Measurements from ENCODE around the gene FOLR1. TPM values are rescaled to one million over a fixed set of nuclear protein-coding genes. Genes with fewer than 3 reads are reported as not detected.
"Not testable (repeated sequence)": the region's sequence is repeated elsewhere in the genome, so short reads cannot be mapped to it uniquely, and the experiment has no call there.

The FOLR1 gene
- total RNA-seq, 2 experiments from 2014 or later: not detected

DNA sequence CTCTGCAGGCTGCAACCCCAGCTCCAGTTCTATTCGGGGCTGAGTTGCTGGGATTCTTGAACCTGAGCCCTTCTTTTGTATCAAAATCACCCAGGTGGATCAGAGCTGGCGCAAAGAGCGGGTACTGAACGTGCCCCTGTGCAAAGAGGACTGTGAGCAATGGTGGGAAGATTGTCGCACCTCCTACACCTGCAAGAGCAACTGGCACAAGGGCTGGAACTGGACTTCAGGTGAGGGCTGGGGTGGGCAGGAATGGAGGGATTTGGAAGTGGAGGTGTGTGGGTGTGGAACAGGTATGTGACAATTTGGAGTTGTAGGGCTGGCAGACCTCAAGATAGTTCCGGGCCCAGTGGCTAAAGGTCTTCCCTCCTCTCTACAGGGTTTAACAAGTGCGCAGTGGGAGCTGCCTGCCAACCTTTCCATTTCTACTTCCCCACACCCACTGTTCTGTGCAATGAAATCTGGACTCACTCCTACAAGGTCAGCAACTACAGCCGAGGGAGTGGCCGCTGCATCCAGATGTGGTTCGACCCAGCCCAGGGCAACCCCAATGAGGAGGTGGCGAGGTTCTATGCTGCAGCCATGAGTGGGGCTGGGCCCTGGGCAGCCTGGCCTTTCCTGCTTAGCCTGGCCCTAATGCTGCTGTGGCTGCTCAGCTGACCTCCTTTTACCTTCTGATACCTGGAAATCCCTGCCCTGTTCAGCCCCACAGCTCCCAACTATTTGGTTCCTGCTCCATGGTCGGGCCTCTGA lies 3.8 kb downstream of the FOLR1 start:
- Mint-ChIP-seq H3K27ac (no peak overlapping the region), H3K4me1 (no peaks in the 10 kb centered on the region), H3K36me3 (no peaks in the 10 kb centered on the region), H3K27me3 (peaks cover 3% of the 10 kb centered on the region), H3K4me3 (no peak overlapping the region), H3K9me3 (ENCODE audit: low read depth) (no peaks in the 10 kb centered on the region)
- DNase-seq: peak; percentile 27
- no peak for ATAC-seq
- CTCF ChIA-PET: no interaction called here

DNA sequence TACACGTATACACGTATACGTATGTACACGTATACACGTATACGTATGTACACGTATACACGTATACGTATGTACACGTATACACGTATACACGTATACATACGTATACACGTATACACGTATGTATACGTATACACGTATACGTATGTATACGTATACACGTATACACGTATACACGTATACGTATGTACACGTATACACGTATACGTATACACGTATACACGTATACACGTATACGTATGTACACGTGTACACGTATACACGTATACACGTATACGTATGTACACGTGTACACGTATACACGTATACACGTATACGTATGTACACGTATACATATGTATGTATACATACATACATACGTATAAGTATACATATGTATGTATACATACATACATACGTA lies 9.5 kb downstream of the FOLR1 start:
- ATAC-seq; H3K36me3 Mint-ChIP-seq; H3K4me1 Mint-ChIP-seq; H3K4me3 Mint-ChIP-seq; H3K27me3 Mint-ChIP-seq; H3K9me3 Mint-ChIP-seq (ENCODE audit: low read depth); CTCF ChIA-PET; DNase-seq; H3K27ac Mint-ChIP-seq: not testable (repeated sequence)

DNA sequence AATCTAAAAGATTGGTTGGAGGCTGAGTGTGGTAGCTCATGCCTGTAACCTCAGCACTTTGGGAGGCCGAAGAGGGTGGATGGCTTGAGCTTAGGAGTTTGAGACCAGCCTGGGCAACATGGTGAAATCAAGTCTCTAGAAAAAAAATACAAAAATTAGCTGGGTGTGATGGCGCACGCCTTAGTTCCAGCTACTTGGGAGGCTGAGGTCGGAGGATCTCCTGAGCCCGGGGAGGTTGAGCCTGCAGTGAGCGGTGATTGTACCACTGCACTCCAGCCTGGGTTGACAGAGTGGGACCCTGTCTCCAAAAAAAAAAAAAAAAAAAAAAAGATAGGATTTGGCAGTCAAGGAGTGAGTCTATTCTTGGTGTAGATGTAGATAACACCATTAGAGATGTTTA lies 10.6 kb downstream of the FOLR1 start:
- Mint-ChIP-seq H3K4me3 (no peak overlapping the region), H3K4me1 (peaks cover 5% of the 10 kb centered on the region), H3K27ac (no peak overlapping the region), H3K9me3 (ENCODE audit: low read depth) (no peaks in the 10 kb centered on the region), H3K27me3 (peaks cover 3% of the 10 kb centered on the region), H3K36me3 (no peaks in the 10 kb centered on the region)
- ATAC-seq (no peak), DNase-seq (no peak)
- CTCF ChIA-PET: interaction anchor here (0.7 to 1.1 kb wide), 3 partner anchors 178 to 246 kb away, joined by 3 to 4 read pairs (median 3); no protein-coding TSS in a partner anchor

GRCh38 chr11:72203163-72203562 lies 11.2 kb downstream of the FOLR1 start:
- no peak overlapping the region for H3K4me3 Mint-ChIP-seq
- no peaks in the 10 kb centered on the region for H3K9me3 Mint-ChIP-seq (ENCODE audit: low read depth)
- H3K4me1 Mint-ChIP-seq: peaks cover 5% of the 10 kb centered on the region
- no peak for DNase-seq
- no peak for ATAC-seq
- H3K27ac Mint-ChIP-seq: no peak overlapping the region
- H3K27me3 Mint-ChIP-seq: peaks cover 3% of the 10 kb centered on the region
- CTCF ChIA-PET: interaction anchor here (0.7 kb wide), 1 partner anchor 229 kb away, joined by 3 read pairs; no protein-coding TSS in a partner anchor
- no peaks in the 10 kb centered on the region for H3K36me3 Mint-ChIP-seq

DNA sequence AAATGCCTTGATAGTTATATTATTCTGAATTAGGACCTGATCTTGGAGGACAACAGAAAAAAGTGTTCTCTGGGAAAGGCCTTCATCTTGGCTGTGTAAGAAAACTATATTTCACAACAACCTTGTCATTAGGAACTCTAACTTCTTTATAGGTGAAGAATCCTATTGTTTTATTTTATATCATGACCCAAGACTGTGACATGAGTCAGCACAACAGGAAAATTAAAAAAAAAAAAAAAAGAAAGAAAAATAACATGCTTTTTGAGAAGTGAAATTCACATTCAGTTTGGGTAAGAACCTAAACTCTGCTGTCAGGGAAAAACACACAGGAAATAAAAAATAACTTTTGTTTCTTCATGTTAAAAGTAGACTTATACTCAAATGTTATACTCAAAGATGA lies 12.9 kb downstream of the FOLR1 start:
- Mint-ChIP-seq H3K27ac (no peak overlapping the region), H3K4me1 (peaks cover 5% of the 10 kb centered on the region), H3K36me3 (no peaks in the 10 kb centered on the region), H3K27me3 (peaks cover 16% of the 10 kb centered on the region), H3K9me3 (ENCODE audit: low read depth) (peaks cover 6% of the 10 kb centered on the region), H3K4me3 (no peak overlapping the region)
- no peak for ATAC-seq
- no peak for DNase-seq
- CTCF ChIA-PET: interaction anchor here (0.6 to 1.8 kb wide), 2 partner anchors 228 to 229 kb away, joined by 3 to 4 read pairs; partner anchors contain the start of gene CLPB

DNA sequence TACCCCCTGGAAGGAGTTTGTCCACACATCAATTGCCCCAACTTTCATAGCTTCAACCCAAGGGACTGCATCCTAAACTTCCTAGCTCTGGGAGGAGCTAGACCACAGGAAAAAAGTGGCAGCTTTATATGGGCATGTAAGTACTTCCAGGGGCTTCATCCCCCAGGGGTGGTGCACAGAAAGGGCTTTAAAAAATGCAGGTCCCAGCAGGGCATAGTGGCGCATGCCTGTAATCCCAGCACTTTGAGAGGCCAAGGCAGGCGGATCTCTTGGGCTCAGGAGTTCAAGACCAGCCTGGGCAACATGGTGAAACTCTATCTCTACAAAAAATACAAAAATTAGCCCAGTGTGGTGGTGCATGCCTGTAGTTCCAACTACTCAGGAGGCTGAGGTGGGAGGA lies 14.9 kb downstream of the FOLR1 start:
- not testable (repeated sequence) for ATAC-seq; H3K4me1 Mint-ChIP-seq; H3K27ac Mint-ChIP-seq; H3K9me3 Mint-ChIP-seq (ENCODE audit: low read depth); H3K4me3 Mint-ChIP-seq; H3K36me3 Mint-ChIP-seq
- CTCF ChIA-PET: interaction anchor here (1.3 kb wide), 1 partner anchor 225 kb away, joined by 3 read pairs; no protein-coding TSS in a partner anchor
- H3K27me3 Mint-ChIP-seq: peaks cover 27% of the 10 kb centered on the region
- peak; percentile 26 for DNase-seq

- Mint-ChIP-seq H3K4me1 (peaks cover under 1% of the 10 kb centered on the region), H3K27me3 (peaks cover 36% of the 10 kb centered on the region), H3K9me3 (ENCODE audit: low read depth) (peaks cover 6% of the 10 kb centered on the region), H3K4me3 (no peak overlapping the region), H3K27ac (no peak overlapping the region), H3K36me3 (no peaks in the 10 kb centered on the region)
- DNase-seq: peak; percentile 8
- no peak for ATAC-seq
- CTCF ChIA-PET: interaction anchor here (1.5 to 1.7 kb wide), 2 partner anchors 25 to 30 kb away, joined by 3 to 5 read pairs; no protein-coding TSS in a partner anchor
Observed at GRCh38 chr11:72208281-72208680, 16.3 kb downstream of the FOLR1 start.

- H3K27me3 Mint-ChIP-seq: peaks cover 36% of the 10 kb centered on the region
- CTCF ChIA-PET: no interaction called here
- peak; percentile 27 for DNase-seq
Observed at GRCh38 chr11:72209101-72209500, 17.2 kb downstream of the FOLR1 start.

DNA sequence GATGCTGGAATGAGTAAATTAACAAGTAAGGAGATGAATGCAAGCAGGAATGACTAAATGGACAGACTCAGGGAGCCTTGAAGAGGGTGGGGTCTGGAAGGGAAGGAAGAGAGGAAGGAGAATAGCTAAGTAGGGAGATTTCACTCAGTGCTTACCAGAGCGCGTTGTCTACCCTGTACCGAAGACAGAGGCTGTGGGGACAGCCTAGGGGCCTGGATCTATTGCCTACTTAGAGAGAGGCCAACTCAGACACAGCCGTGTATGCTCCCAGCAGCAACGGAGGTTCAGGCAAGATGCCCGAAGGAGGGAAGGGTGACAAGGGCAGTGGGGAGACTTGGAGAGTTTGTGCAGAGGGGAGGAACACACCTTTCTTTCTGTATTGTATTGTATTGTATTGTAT lies 24.7 kb downstream of the FOLR1 start, which contains the start of gene FOLR2:
TSS of gene FOLR2 (plus strand) at position 157 of the 400 bp plus-strand sequence. CDS start 1,791 bp downstream, outside the sequence.
- CTCF ChIA-PET: interaction anchor here (1.5 kb wide), 1 partner anchor 22 kb away, joined by 5 read pairs; no protein-coding TSS in a partner anchor
- Mint-ChIP-seq H3K27ac (no peak within 1 kb of the TSS), H3K27me3 (peaks cover 49% of the 10 kb centered on the region)

More at GRCh38 chr11:72209101-72209500, 17.2 kb downstream of the FOLR1 start:
- H3K9me3 Mint-ChIP-seq (ENCODE audit: low read depth): peaks cover 6% of the 10 kb centered on the region
- no peak overlapping the region for H3K27ac Mint-ChIP-seq
- no peak overlapping the region for H3K4me3 Mint-ChIP-seq
- ATAC-seq: no peak
- no peaks in the 10 kb centered on the region for H3K4me1 Mint-ChIP-seq
- H3K36me3 Mint-ChIP-seq: no peaks in the 10 kb centered on the region

GRCh38 chr11:72217841-72218240 lies 25.9 kb downstream of the FOLR1 start:
- H3K27ac Mint-ChIP-seq: peak overlapping the region; percentile 60
- no peaks in the 10 kb centered on the region for H3K9me3 Mint-ChIP-seq (ENCODE audit: low read depth)
- peak; percentile 27 for ATAC-seq
- CTCF ChIA-PET: interaction anchor here (1.4 to 1.5 kb wide), 2 partner anchors 20 to 193 kb away, joined by 3 to 5 read pairs; no protein-coding TSS in a partner anchor
- H3K4me3 Mint-ChIP-seq: no peak overlapping the region
- peak; percentile 39 for DNase-seq
- H3K27me3 Mint-ChIP-seq: peaks cover 42% of the 10 kb centered on the region
- no peaks in the 10 kb centered on the region for H3K36me3 Mint-ChIP-seq
- peaks cover 32% of the 10 kb centered on the region for H3K4me1 Mint-ChIP-seq

More for the DNA sequence above, 24.7 kb downstream of the FOLR1 start, which contains the start of gene FOLR2:
- ATAC-seq: no peak
- peak; percentile 27 for DNase-seq
- Mint-ChIP-seq H3K4me1 (peaks cover 22% of the 10 kb centered on the region), H3K4me3 (no peak within 1 kb of the TSS), H3K9me3 (ENCODE audit: low read depth) (no peaks in the 10 kb centered on the region), H3K36me3 (no peaks in the 10 kb centered on the region)

DNA sequence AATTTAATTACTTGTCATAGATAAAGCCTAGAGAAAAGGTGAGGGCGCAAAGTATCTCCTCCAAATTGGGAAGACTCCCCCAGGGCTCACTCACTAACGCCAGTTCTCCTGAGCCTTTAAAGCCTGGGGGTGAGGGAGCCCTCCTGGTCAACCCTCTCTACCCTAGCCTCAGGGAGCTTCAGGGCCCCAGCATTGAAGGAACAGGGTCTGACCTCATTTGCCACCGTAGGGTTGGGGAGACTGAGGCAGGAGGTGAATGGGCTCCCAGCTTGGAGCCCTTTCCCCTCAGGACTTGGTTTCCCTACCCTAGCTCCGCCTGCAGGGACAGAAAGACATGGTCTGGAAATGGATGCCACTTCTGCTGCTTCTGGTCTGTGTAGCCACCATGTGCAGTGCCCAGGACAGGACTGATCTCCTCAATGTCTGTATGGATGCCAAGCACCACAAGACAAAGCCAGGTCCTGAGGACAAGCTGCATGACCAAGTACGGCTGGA lies 26.4 kb downstream of the FOLR1 start:
- H3K4me1 Mint-ChIP-seq: peaks cover 32% of the 10 kb centered on the region
- no peak overlapping the region for H3K4me3 Mint-ChIP-seq
- H3K27me3 Mint-ChIP-seq: peaks cover 38% of the 10 kb centered on the region
- DNase-seq (peak; percentile 36), ATAC-seq (no peak)
- no peaks in the 10 kb centered on the region for H3K9me3 Mint-ChIP-seq (ENCODE audit: low read depth)
- CTCF ChIA-PET: interaction anchor here (1.4 kb wide), 1 partner anchor 193 kb away, joined by 3 read pairs; no protein-coding TSS in a partner anchor
- H3K36me3 Mint-ChIP-seq: no peaks in the 10 kb centered on the region
- no peak overlapping the region for H3K27ac Mint-ChIP-seq

GRCh38 chr11:72220696-72221363 lies 28.9 kb downstream of the FOLR1 start:
- Mint-ChIP-seq H3K9me3 (ENCODE audit: low read depth) (no peaks in the 10 kb centered on the region), H3K36me3 (no peaks in the 10 kb centered on the region), H3K4me3 (no peak overlapping the region), H3K4me1 (peaks cover 39% of the 10 kb centered on the region), H3K27me3 (peaks cover 23% of the 10 kb centered on the region), H3K27ac (no peak overlapping the region)
- DNase-seq: peak; percentile 33
- no peak for ATAC-seq
- CTCF ChIA-PET: no interaction called here

GRCh38 chr11:72221386-72222075 lies 29.6 kb downstream of the FOLR1 start:
- CTCF ChIA-PET: interaction anchor here (0.9 to 3.8 kb wide), 2 partner anchors 77 to 210 kb away, joined by 3 to 17 read pairs; no protein-coding TSS in a partner anchor
- H3K4me3 Mint-ChIP-seq: no peak overlapping the region
- no peak for ATAC-seq
- H3K9me3 Mint-ChIP-seq (ENCODE audit: low read depth): no peaks in the 10 kb centered on the region
- H3K27me3 Mint-ChIP-seq: peaks cover 17% of the 10 kb centered on the region
- peaks cover 41% of the 10 kb centered on the region for H3K4me1 Mint-ChIP-seq
- H3K27ac Mint-ChIP-seq: no peak overlapping the region
- DNase-seq: peak; percentile 40
- H3K36me3 Mint-ChIP-seq: no peaks in the 10 kb centered on the region

Data from activated CD8-positive, alpha-beta memory T cell treated with anti-CD3 and anti-CD28 coated beads, Interleukin-2, amount 10 ng/mL, durations not matched to agents 7 days and 5 days (primary cell).